ENCODE measurements around the gene COL6A5. TPM values are rescaled to one million over a fixed set of nuclear protein-coding genes. Genes with fewer than 3 reads are reported as not detected.

COL6A5 gene
- total and polyA plus RNA-seq, 2 of the 13 experiments (the other 11 are each of a cell fraction or from before 2014, with no cell fraction given): not detected

DNA sequence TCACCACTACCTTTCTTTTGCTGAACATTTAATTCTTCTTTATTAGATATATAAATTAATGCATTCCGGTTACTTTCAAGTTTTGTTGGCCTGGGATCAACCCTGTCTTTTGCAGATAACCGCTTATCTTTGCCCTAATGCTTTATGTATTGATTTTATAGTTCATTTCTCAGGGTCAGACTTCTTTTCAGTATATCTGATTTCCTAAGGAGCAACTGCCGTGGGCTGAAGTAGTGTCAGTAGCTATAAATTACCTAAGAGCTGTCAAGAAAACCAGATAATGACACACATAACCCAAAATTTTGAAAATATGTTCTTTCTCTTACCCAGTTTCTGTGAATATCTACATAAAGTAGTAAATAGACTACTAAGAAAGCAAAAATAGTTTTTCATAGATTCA, 38.0 kb downstream of the COL6A5 start:
- H3K27me3 ChIP-seq (ENCODE audit: control insufficient read depth in 1 of 2, insufficient read depth in 2 of 2, low read length in 2 of 2): no peaks in the 10 kb centered on the region
- FAIRE-seq: no peak
- ChIA-PET CTCF (ENCODE audit: low intra/inter-chr PET ratio, low total read pairs) (no interaction called here), POLR2A (no interaction called here)
- H3K4me3 ChIP-seq (replicated peaks in 1 of 3; ENCODE audit: insufficient read depth in 1 of 3, low read depth in 2 of 3, low read length in 3 of 3): no peak overlapping the region
- no peaks in the 10 kb centered on the region for H3K4me1 ChIP-seq (ENCODE audit: insufficient read depth, low read length)
- H3K9ac ChIP-seq (ENCODE audit: insufficient read depth, low read depth, low read length): no peak overlapping the region
- no peaks in the 10 kb centered on the region for H3K36me3 ChIP-seq (replicated peaks in 1 of 2; ENCODE audit: control insufficient read depth in 1 of 2, insufficient read depth in 2 of 2, low read length in 2 of 2)
- H3K9me3 ChIP-seq (ENCODE audit: low read length): no peaks in the 10 kb centered on the region
- no peaks in the 10 kb centered on the region for H4K20me1 ChIP-seq (ENCODE audit: insufficient read depth, low read length)
- in situ Hi-C loops (cut with HindIII; ENCODE audit: extremely low pct_ligation_motif_present, low pct_unique_long_range_greater_than_20kb): no loop called here
- H2AFZ ChIP-seq (ENCODE audit: low read length): no peak overlapping the region
- ATAC-seq: no peak
- H3K27ac ChIP-seq (ENCODE audit: extremely low read length, insufficient read depth, low read length): no peak overlapping the region
- intact Hi-C loops (cut with micrococcal nuclease; ENCODE audit: unreplicated experiment): no loop called here
- H3K4me2 ChIP-seq (ENCODE audit: low read depth, low read length): no peak overlapping the region
- no peaks in the 10 kb centered on the region for H3K79me2 ChIP-seq (ENCODE audit: insufficient read depth, low read length)
- no TSS peak for BruUV-seq (replicated peaks)
- no peak for DNase-seq (ENCODE audit: low spot score)
- 2% methylated on average over 3 of the region's 3 CpGs for WGBS (ENCODE audit: low lambda C conversion rate)
- TF ChIP-seq, protein P1, sequence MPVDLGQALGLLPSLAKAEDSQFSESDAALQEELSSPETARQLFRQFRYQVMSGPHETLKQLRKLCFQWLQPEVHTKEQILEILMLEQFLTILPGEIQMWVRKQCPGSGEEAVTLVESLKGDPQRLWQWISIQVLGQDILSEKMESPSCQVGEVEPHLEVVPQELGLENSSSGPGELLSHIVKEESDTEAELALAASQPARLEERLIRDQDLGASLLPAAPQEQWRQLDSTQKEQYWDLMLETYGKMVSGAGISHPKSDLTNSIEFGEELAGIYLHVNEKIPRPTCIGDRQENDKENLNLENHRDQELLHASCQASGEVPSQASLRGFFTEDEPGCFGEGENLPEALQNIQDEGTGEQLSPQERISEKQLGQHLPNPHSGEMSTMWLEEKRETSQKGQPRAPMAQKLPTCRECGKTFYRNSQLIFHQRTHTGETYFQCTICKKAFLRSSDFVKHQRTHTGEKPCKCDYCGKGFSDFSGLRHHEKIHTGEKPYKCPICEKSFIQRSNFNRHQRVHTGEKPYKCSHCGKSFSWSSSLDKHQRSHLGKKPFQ (CRISPR knock-in tag; IDR thresholded peaks at IDR 0.05; ENCODE audit: insufficient replicate concordance): no peak
- TF ChIP-seq ZNF550 (CRISPR knock-in tag; IDR thresholded peaks at IDR 0.05; ENCODE audit: borderline replicate concordance) (no peak), IRF2 (CRISPR knock-in tag; IDR thresholded peaks at IDR 0.05) (no peak), ZNF749 (CRISPR knock-in tag; IDR thresholded peaks at IDR 0.05; ENCODE audit: borderline replicate concordance) (no peak), SNRNP70 (IDR thresholded peaks at IDR 0.05; ENCODE audit: low read depth, low read length) (no peak), SYNCRIP (IDR thresholded peaks at IDR 0.05; ENCODE audit: insufficient read depth, low read depth, low read length) (no peak), ZNF790 (CRISPR knock-in tag; IDR thresholded peaks at IDR 0.05; ENCODE audit: borderline replicate concordance) (no peak), KDM6A (CRISPR knock-in tag; IDR thresholded peaks at IDR 0.05; ENCODE audit: low read depth) (no peak), HOXA5 (CRISPR knock-in tag; IDR thresholded peaks at IDR 0.05) (no peak), AGO2 (optimal IDR thresholded peaks at IDR 0.05; ENCODE audit: low read depth, low read length) (no peak), KDM5A (IDR thresholded peaks at IDR 0.05; ENCODE audit: borderline replicate concordance, low read length) (no peak), SIX4 (CRISPR knock-in tag; IDR thresholded peaks at IDR 0.05) (no peak)
- TF ChIP-seq, protein P2, sequence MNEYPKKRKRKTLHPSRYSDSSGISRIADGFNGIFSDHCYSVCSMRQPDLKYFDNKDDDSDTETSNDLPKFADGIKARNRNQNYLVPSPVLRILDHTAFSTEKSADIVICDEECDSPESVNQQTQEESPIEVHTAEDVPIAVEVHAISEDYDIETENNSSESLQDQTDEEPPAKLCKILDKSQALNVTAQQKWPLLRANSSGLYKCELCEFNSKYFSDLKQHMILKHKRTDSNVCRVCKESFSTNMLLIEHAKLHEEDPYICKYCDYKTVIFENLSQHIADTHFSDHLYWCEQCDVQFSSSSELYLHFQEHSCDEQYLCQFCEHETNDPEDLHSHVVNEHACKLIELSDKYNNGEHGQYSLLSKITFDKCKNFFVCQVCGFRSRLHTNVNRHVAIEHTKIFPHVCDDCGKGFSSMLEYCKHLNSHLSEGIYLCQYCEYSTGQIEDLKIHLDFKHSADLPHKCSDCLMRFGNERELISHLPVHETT (CRISPR knock-in tag; conservative IDR thresholded peaks at IDR 0.05): no peak
- TF ChIP-seq, protein P3, sequence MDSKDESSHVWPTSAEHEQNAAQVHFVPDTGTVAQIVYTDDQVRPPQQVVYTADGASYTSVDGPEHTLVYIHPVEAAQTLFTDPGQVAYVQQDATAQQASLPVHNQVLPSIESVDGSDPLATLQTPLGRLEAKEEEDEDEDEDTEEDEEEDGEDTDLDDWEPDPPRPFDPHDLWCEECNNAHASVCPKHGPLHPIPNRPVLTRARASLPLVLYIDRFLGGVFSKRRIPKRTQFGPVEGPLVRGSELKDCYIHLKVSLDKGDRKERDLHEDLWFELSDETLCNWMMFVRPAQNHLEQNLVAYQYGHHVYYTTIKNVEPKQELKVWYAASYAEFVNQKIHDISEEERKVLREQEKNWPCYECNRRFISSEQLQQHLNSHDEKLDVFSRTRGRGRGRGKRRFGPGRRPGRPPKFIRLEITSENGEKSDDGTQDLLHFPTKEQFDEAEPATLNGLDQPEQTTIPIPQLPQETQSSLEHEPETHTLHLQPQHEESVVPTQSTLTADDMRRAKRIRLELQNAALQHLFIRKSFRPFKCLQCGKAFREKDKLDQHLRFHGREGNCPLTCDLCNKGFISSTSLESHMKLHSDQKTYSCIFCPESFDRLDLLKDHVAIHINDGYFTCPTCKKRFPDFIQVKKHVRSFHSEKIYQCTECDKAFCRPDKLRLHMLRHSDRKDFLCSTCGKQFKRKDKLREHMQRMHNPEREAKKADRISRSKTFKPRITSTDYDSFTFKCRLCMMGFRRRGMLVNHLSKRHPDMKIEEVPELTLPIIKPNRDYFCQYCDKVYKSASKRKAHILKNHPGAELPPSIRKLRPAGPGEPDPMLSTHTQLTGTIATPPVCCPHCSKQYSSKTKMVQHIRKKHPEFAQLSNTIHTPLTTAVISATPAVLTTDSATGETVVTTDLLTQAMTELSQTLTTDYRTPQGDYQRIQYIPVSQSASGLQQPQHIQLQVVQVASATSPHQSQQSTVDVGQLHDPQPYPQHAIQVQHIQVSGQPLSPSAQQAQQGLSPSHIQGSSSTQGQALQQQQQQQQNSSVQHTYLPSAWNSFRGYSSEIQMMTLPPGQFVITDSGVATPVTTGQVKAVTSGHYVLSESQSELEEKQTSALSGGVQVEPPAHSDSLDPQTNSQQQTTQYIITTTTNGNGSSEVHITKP (CRISPR knock-in tag; IDR thresholded peaks at IDR 0.05; ENCODE audit: low read depth): no peak
